HuH-7 (cell line): ENCODE measurements around the gene UBE2D4.
"Not testable (repeated sequence)": the region's sequence is repeated elsewhere in the genome, so short reads cannot be mapped to it uniquely, and the experiment has no call there.

Experiments used
- DNase-seq: peaks from one replicate; pipeline ENCODE4 v3.0.0; 2011; ENCODE audit warnings: low spot score

The UBE2D4 gene

DNA sequence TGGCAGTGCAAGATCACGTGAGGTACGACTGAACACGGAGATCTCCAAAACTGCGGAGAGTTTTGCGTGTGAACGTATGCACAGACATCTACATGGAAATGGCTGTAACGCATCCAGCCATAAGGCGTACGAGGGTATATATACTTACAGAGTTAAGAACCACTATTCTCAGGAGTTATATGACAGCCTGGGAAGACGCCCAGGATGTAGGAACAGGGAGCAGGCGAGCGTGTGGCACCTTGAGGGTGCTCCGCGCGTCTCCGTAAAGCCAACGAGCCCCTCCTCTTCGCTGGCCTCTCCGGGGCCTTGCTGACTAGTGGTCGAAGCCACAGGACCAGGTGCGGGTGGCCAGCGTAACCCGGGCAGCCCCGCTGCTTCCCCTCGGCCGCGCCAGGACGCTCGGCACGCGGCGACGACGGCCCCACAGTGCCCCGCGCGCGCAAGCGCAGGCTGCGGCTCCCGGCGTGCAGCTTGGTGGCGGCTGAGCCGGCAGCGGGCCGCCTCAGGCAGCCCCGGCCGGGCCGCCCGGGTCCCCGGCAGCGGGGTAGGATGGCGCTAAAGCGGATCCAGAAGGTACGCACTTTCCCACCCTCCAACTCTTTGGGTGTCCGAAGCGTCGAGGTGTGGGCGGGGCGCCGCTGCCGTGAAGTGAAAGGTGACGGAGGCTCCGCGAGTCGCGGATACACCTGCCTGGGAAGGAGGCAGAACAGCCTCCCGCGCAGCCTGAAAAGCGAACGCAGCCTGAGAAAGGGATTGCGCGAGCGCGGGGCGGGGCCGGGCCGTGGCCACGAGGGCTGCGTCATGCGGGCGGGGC lies at the start of gene UBE2D4:
Gene UBE2D4, plus strand, starts transcription at position 453 of the 814 bp plus-strand sequence. Its CDS starts 97 bp downstream, at position 550.
- peak; percentile 80 for DNase-seq

- no peak for DNase-seq
These were observed 49.1 kb upstream of the UBE2D4 start for GRCh38 chr7:43876976-43877745.

GRCh38 chr7:43877968-43878864 lies 48.0 kb upstream of the UBE2D4 start:
- DNase-seq, result no peak

DNA sequence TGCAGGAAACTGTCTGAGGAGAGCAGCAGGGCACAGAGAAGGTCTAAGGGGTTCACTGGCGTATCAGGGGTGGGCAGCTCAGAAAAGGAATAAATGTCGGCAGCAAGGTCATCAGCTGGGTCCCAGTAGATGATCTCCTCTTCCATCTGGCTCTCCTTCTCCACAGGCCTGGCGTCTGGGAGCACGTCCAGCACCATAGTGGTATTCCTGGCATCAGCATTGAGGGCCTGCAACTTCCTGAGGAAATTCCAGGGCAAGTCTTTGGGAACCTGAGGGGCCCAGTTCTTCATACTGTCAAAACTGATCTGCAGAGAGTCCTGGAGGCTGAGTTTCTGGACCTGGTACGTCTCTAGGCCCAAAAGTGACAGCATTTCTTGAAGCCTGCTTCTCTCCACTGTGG lies 47.4 kb upstream of the UBE2D4 start:
- DNase-seq, result no peak

- DNase-seq, result no peak
These were observed 46.8 kb upstream of the UBE2D4 start for GRCh38 chr7:43879477-43879876.

DNA sequence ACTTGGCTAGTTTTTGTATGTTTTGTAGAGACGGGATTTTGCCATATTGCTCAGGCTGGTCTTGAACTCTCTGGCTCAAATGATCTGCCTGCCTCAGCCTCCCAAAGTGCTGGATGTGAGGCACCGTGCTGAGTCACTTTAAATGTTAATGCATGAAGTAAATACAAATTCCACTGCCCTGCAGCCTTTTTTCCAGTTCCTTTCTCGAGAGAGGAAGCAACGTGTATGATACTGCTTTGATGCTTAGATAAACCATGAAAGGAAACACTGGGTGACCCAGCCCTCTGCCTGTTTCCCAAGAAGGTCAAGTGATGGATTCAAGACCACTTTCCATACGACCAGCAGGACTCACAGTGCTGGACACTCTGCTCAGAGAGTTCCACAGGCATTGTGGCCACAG lies 45.6 kb upstream of the UBE2D4 start:
- DNase-seq, result no peak

DNA sequence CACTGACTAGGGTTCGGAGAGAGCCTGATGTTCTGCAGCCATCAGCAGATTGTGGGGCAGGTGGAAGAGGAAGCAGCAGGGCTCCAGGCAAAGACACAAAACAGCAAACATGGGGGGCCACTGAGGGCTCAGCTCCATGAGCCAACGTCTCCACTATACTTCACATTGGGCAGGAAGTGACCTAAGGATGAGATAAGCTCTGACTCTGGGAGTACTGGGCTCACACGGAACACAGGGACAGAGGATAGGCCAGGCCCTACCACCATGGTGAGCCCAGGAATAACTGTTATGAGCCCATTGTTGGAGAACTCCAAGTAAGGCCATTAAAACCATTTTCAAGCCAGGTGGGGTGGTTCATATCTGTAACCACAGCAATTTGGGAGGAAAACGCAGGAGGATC lies 42.0 kb upstream of the UBE2D4 start:
- DNase-seq, result no peak

DNA sequence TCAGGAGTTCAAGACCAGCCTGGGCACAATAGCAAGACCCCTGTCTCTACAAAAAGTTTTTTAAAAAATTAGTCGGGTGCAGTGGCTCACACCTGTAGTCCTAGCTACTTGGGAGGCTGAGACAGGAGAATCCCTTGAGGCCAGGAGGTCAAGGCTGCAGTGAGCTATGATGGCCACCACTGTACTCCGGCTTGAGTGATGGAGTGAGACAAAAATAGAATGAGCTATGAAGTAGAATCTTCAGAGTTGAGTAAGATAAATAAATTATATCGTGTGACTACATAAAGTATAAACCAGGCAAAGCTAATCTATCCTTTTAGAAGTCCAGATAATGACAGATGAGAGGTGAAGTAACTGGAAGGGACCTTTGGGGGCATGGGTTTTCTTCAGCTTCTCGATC lies 41.6 kb upstream of the UBE2D4 start:
- no peak for DNase-seq

DNA sequence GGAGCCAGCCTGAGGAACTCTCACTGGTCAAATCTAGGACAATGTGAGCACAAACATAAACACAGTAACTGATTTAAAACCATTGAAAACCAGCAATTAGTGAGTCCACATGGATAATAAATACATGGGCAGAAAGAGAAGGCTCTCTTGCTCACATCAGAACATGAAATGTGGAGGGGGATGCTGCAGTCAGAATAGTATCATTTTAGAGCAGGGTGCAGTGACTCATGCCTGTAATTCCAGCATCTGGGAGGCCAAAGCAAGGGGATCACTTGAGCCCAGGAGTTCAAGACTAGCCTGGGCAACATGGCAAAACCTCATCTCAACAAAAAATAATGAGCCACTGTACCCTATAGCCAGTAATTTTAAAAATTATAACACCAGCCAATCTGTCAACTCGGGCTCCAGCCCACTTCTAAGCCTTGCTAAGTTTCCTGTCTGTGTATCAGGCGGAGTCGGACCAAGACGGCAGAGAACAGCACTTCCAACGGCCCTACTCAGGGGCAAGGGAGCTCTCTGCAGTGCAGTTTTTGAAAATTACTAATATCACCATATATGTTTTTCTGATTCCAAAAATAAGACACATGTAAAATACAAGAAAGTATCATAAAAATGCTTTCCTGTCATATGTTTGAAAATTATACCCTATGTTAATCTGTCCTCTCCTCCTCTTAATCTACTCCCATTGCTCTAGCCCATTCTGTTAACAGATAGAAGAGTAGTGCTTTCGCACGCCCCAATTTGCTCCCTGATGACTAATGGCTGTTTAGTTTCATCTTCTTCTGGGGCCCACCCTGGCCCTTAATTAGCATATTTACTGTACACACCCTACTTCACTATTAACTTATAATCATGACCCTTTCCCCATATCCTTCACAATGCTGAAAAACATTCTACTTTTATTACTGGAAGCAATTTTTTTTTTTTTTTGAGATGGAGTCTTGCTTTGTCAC lies 37.0 kb upstream of the UBE2D4 start:
- no peak for DNase-seq

DNA sequence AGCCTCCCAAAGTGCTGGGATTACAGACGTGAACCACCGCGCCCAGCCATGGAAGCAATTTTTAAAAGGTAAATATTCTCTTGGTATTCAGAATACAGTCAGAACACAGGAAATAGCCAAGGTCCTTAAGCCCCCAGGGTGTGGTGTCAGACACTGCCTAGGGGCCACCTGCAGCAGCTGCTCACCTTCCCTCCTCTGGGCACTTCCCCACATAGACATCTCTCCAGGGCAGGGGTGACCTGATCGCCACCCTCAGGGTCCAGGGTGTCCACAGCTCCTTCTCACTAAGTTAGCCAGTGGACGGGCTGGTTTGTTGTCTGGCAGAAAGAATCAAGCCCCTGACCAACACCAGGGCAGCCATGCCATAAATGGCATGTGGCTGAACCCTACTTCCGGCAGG lies 35.8 kb upstream of the UBE2D4 start:
- DNase-seq, result no peak

GRCh38 chr7:43891069-43891955 lies 34.9 kb upstream of the UBE2D4 start:
- no peak for DNase-seq

DNA sequence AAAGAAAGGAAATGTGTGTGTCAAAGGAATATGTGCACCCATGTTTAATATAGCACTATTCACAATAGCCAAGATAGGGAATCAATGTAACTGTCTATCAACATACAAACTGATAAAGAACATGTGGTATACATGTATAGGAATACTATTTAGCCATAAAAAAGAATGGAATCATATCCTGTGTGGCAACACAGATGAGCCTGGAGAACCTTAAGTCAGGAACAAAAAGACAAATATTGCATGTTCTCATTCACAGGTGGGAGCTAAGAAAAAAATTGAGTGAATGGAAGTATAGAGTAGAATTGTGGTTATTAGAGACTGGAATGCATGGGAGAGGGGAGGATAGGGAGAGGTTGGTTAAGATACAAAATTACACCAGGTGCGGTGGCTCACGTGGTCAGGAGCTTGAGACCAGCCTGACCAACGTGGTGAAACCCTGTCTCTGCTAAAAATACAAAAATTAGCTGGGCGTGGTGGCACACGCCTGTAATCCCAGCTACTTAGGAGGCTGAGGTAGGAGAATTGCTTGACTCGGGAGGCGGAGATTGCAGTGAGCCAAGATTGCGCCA lies 30.3 kb upstream of the UBE2D4 start:
- DNase-seq, result no peak

- DNase-seq, result not testable (repeated sequence)
These were observed 27.7 kb upstream of the UBE2D4 start for GRCh38 chr7:43898571-43898970.

DNA sequence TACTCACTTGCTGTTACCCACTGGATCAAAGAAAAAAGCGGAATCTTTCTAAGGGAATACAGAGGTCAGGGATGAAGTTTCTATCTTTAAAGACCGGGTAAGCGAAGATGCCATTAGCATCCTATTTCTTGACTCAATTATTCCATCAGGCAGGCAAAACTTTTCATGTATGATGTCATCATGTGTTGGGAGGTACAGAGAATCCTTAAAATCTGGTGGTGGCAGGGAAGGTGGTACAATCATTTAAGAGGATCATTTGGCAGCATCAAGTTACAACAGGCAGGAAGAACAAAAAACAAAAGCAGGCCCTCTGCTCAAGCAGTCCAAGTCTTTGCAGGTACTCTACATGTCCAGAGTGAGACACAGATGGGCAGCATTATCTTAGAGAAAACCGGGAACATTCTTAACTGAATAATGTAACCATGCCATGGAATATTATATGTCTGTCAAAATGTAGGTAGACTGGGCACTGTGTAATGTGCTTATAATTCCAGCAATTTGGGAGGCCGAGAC lies 23.6 kb upstream of the UBE2D4 start:
- no peak for DNase-seq

- DNase-seq, result no peak
These were observed 21.6 kb upstream of the UBE2D4 start for GRCh38 chr7:43904533-43905208.

- DNase-seq, result peak; percentile 72
These were observed 20.9 kb upstream of the UBE2D4 start for GRCh38 chr7:43905209-43905946.

- DNase-seq, result peak; percentile 28
These were observed 20.3 kb upstream of the UBE2D4 start for GRCh38 chr7:43905956-43906330.

DNA sequence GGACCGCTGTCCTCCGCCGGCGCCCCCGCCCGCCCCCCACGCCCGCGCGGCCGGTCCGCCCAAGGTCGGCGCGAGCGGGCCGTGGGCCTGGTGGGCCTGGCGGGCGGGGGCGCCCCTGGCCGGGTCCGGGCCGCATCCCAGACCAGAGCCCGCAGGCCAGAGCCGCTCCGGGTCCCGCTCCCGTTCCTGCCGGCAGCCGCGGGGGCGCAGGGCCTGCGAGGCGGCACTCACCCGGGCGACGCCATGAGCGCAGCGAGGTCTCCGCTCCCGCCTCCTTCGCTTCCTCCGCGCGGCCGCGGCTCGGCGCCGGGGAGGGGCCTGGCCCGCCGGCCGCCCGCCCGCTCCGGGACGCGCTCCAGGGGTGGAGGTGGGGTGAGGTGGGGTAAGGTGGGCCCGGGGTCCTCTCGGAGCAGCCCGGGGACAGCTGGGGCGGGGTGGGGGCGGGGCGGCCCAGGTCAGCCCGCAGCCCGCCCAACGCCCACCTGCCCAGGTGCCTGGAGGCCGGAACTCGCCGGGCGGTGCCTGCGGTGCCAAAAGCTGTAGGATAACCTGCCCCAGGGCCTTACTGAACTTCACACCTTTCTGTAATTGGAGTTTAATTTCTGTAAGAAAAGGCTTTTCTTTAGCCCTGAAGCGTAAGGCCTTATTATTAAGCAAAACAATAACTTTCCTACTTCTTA lies 19.8 kb upstream of the UBE2D4 start, which contains the start of gene URGCP:
Gene URGCP, minus strand, starts transcription at position 266 of the 680 bp plus-strand sequence. Its CDS starts 21 bp downstream, at position 245.
- DNase-seq, result peak; percentile 68
